ENCODE data around the gene RNF144B.

Gene RNF144B

GRCh38 chr6:18424201-18424600 lies 37.1 kb downstream of the RNF144B start:
- no peak overlapping the region for H3K27ac ChIP-seq (ENCODE audit: low read depth, low read length)
- no peaks in the 10 kb centered on the region for H3K27me3 ChIP-seq (ENCODE audit: insufficient read depth, low read length)
- H3K9me3 ChIP-seq (ENCODE audit: insufficient read depth, low read depth, low read length), result no peaks in the 10 kb centered on the region
- no peaks in the 10 kb centered on the region for H3K4me1 ChIP-seq (ENCODE audit: insufficient read depth, low read length)
- H3K36me3 ChIP-seq (ENCODE audit: insufficient read depth, low read length), result no peaks in the 10 kb centered on the region
- WGBS, result 67% methylated on average over 2 of the region's 2 CpGs
- H3K9ac ChIP-seq (ENCODE audit: low read depth, low read length), result no peak overlapping the region
- no peak overlapping the region for H3K4me3 ChIP-seq (ENCODE audit: low read length)

DNA sequence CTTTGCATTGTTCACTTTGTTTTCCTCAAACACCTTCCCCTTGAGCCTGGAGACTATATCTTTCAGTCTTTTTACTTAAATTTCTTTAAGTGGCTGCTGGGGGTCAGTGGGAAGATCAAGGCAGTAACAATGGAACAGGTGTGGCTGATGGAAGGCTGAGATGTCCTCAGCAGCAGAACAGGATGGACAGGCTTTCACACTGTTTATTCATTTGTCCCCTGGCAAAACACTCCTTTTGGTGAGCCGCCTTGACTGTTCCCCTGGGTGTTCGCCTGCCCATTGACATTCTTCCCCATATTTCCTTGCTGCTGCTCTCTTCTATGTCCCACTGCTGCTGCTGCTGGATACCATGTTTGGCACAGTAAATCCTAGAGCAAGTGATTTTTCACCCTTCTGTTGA lies 38.1 kb downstream of the RNF144B start:
- Histone ChIP-seq H3K36me3 (ENCODE audit: insufficient read depth, low read length) (no peaks in the 10 kb centered on the region), H3K4me1 (ENCODE audit: insufficient read depth, low read length) (no peaks in the 10 kb centered on the region), H3K9ac (ENCODE audit: low read depth, low read length) (no peak overlapping the region), H3K27me3 (ENCODE audit: insufficient read depth, low read length) (no peaks in the 10 kb centered on the region), H3K4me3 (ENCODE audit: low read length) (no peak overlapping the region), H3K27ac (ENCODE audit: low read depth, low read length) (no peak overlapping the region), H3K9me3 (ENCODE audit: insufficient read depth, low read depth, low read length) (no peaks in the 10 kb centered on the region)
- 90% methylated on average over 2 of the region's 2 CpGs for WGBS

GRCh38 chr6:18427296-18427695 lies 40.1 kb downstream of the RNF144B start:
- Histone ChIP-seq H3K9ac (ENCODE audit: low read depth, low read length) (no peak overlapping the region), H3K27me3 (ENCODE audit: insufficient read depth, low read length) (no peaks in the 10 kb centered on the region), H3K36me3 (ENCODE audit: insufficient read depth, low read length) (no peaks in the 10 kb centered on the region), H3K9me3 (ENCODE audit: insufficient read depth, low read depth, low read length) (no peaks in the 10 kb centered on the region), H3K27ac (ENCODE audit: low read depth, low read length) (no peak overlapping the region), H3K4me1 (ENCODE audit: insufficient read depth, low read length) (no peaks in the 10 kb centered on the region), H3K4me3 (ENCODE audit: low read length) (no peak overlapping the region)
- 91% methylated on average over 2 of the region's 2 CpGs for WGBS

DNA sequence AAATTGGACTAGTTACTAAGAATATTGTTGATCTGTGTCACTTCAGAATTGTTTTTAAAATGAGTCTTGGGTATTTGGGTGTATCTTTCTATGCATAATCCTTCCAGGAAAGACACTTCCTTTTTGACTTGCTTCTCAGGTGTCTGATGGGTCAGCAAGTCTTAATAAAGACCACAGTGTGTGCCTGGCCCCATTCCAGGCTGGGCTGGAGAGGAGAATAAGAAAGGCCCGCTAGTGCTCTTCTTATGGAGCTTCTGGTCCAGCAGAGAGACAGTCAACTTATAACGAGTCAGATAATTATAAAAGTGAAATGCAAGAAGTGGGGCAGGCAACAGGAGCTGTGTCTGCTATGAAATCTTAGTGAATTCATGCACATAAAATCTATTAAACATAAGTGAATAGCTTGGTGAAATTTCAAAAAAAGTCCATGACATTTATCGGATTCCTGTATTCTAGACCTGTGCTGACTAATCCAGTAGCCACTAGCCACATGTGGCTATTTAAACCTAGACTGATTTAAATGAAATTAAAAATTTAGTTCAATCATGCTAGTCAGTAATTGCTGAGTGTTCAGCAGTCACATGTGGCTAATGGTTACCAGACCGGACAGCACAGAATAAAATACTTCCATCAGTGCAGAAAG lies 42.6 kb downstream of the RNF144B start:
- Histone ChIP-seq H3K9me3 (ENCODE audit: insufficient read depth, low read depth, low read length) (no peaks in the 10 kb centered on the region), H3K36me3 (ENCODE audit: insufficient read depth, low read length) (no peaks in the 10 kb centered on the region), H3K27ac (ENCODE audit: low read depth, low read length) (no peak overlapping the region), H3K9ac (ENCODE audit: low read depth, low read length) (no peak overlapping the region), H3K4me1 (ENCODE audit: insufficient read depth, low read length) (peaks cover 4% of the 10 kb centered on the region; the same call in 1 of the 2 replicates), H3K4me3 (ENCODE audit: low read length) (no peak overlapping the region), H3K27me3 (ENCODE audit: insufficient read depth, low read length) (no peaks in the 10 kb centered on the region)
- WGBS, result 93% methylated on average over 4 of the region's 4 CpGs

DNA sequence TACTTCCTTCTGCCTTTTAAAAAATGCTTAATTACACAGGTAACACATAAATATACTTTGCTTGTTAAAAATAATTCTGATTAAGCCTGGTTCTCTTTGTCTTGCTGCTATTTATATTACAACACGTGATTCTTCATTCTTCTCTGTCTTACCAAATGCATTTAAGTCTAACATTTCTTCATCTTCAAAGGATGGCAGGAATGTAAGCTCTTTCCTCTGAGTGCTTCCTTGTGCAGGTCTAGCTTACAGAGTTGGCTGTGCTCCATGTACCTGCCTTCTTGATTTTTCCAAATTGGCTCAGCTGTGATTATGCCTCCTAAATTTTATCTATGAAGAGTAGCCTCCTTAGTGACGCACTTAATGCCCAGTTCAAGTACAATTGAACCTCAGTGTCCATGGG lies 44.4 kb downstream of the RNF144B start:
- H3K4me1 ChIP-seq (ENCODE audit: insufficient read depth, low read length), result peaks cover 4% of the 10 kb centered on the region; the same call in 1 of the 2 replicates
- no peaks in the 10 kb centered on the region for H3K27me3 ChIP-seq (ENCODE audit: insufficient read depth, low read length)
- no peak overlapping the region for H3K9ac ChIP-seq (ENCODE audit: low read depth, low read length)
- H3K4me3 ChIP-seq (ENCODE audit: low read length), result no peak overlapping the region
- no peak overlapping the region for H3K27ac ChIP-seq (ENCODE audit: low read depth, low read length)
- no peaks in the 10 kb centered on the region for H3K36me3 ChIP-seq (ENCODE audit: insufficient read depth, low read length)
- no peaks in the 10 kb centered on the region for H3K9me3 ChIP-seq (ENCODE audit: insufficient read depth, low read depth, low read length)
- WGBS, result 95% methylated on average over 2 of the region's 2 CpGs

DNA sequence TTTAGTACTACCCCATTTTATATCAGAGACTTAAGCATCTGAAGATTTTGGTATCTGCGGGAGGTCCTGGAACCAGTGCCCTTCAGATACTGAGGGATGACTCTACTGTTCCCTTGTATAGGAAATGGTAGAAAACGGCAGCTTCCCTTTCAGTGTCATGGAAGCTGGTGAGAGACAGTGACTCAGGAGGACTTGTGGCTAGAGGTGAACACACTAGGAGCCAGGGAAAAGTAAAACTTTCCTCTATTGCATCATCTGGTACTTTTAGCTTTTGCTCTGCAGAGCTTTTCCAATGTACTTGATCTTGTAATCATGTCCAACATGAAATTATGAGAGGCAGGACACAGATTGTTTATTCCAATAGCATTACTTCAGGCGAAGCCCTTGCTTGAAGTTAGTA lies 45.0 kb downstream of the RNF144B start:
- Histone ChIP-seq H3K4me1 (ENCODE audit: insufficient read depth, low read length) (peaks cover 4% of the 10 kb centered on the region; the same call in 1 of the 2 replicates), H3K9ac (ENCODE audit: low read depth, low read length) (no peak overlapping the region), H3K4me3 (ENCODE audit: low read length) (no peak overlapping the region), H3K36me3 (ENCODE audit: insufficient read depth, low read length) (no peaks in the 10 kb centered on the region), H3K27ac (ENCODE audit: low read depth, low read length) (no peak overlapping the region), H3K27me3 (ENCODE audit: insufficient read depth, low read length) (no peaks in the 10 kb centered on the region), H3K9me3 (ENCODE audit: insufficient read depth, low read depth, low read length) (no peaks in the 10 kb centered on the region)
- WGBS, result 63% methylated on average over 3 of the region's 3 CpGs

GRCh38 chr6:18432619-18433018 lies 45.5 kb downstream of the RNF144B start:
- Histone ChIP-seq H3K36me3 (ENCODE audit: insufficient read depth, low read length) (no peaks in the 10 kb centered on the region), H3K27me3 (ENCODE audit: insufficient read depth, low read length) (no peaks in the 10 kb centered on the region), H3K4me3 (ENCODE audit: low read length) (no peak overlapping the region), H3K27ac (ENCODE audit: low read depth, low read length) (no peak overlapping the region), H3K9me3 (ENCODE audit: insufficient read depth, low read depth, low read length) (no peaks in the 10 kb centered on the region), H3K9ac (ENCODE audit: low read depth, low read length) (no peak overlapping the region), H3K4me1 (ENCODE audit: insufficient read depth, low read length) (peaks cover 4% of the 10 kb centered on the region; the same call in 1 of the 2 replicates)
- 90% methylated on average over 3 of the region's 3 CpGs for whole genome bisulfite sequencing

GRCh38 chr6:18433059-18433458 lies 45.9 kb downstream of the RNF144B start:
- Histone ChIP-seq H3K27ac (ENCODE audit: low read depth, low read length) (no peak overlapping the region), H3K27me3 (ENCODE audit: insufficient read depth, low read length) (no peaks in the 10 kb centered on the region), H3K9ac (ENCODE audit: low read depth, low read length) (no peak overlapping the region), H3K36me3 (ENCODE audit: insufficient read depth, low read length) (no peaks in the 10 kb centered on the region), H3K4me1 (ENCODE audit: insufficient read depth, low read length) (peaks cover 4% of the 10 kb centered on the region; the same call in 1 of the 2 replicates), H3K4me3 (ENCODE audit: low read length) (no peak overlapping the region), H3K9me3 (ENCODE audit: insufficient read depth, low read depth, low read length) (no peaks in the 10 kb centered on the region)
- WGBS, result 87% methylated on average over 2 of the region's 2 CpGs

DNA sequence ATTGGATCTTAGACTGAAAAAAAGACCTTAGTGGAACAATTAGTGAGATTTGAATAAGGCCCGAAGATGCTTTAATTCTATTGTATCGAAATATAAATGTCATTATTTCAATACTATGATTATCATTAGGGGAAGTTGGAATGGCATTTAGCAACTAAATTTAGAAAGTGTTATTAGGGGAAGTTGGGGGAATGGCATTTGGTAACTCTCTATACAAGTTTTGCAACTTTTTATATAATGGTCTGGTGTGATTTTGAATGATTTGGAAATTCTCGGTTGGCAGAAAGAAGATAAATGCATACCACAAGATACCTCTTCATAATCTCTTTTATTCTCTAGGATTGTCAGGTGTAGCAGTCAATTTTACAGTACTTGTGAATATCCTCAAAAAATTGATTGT lies 49.2 kb downstream of the RNF144B start:
- Histone ChIP-seq H3K36me3 (ENCODE audit: insufficient read depth, low read length) (no peaks in the 10 kb centered on the region), H3K4me1 (ENCODE audit: insufficient read depth, low read length) (peaks cover 4% of the 10 kb centered on the region; the same call in 1 of the 2 replicates), H3K4me3 (ENCODE audit: low read length) (no peak overlapping the region), H3K27ac (ENCODE audit: low read depth, low read length) (no peak overlapping the region), H3K27me3 (ENCODE audit: insufficient read depth, low read length) (no peaks in the 10 kb centered on the region), H3K9ac (ENCODE audit: low read depth, low read length) (no peak overlapping the region), H3K9me3 (ENCODE audit: insufficient read depth, low read depth, low read length) (no peaks in the 10 kb centered on the region)
- WGBS, result 100% methylated on average over 1 of the region's 3 CpGs

GRCh38 chr6:18439581-18439980 lies 52.4 kb downstream of the RNF144B start:
- Histone ChIP-seq H3K27me3 (ENCODE audit: insufficient read depth, low read length) (no peaks in the 10 kb centered on the region), H3K9ac (ENCODE audit: low read depth, low read length) (no peak overlapping the region), H3K4me3 (ENCODE audit: low read length) (no peak overlapping the region), H3K36me3 (ENCODE audit: insufficient read depth, low read length) (no peaks in the 10 kb centered on the region), H3K4me1 (ENCODE audit: insufficient read depth, low read length) (no peaks in the 10 kb centered on the region), H3K9me3 (ENCODE audit: insufficient read depth, low read depth, low read length) (no peaks in the 10 kb centered on the region), H3K27ac (ENCODE audit: low read depth, low read length) (no peak overlapping the region)

DNA sequence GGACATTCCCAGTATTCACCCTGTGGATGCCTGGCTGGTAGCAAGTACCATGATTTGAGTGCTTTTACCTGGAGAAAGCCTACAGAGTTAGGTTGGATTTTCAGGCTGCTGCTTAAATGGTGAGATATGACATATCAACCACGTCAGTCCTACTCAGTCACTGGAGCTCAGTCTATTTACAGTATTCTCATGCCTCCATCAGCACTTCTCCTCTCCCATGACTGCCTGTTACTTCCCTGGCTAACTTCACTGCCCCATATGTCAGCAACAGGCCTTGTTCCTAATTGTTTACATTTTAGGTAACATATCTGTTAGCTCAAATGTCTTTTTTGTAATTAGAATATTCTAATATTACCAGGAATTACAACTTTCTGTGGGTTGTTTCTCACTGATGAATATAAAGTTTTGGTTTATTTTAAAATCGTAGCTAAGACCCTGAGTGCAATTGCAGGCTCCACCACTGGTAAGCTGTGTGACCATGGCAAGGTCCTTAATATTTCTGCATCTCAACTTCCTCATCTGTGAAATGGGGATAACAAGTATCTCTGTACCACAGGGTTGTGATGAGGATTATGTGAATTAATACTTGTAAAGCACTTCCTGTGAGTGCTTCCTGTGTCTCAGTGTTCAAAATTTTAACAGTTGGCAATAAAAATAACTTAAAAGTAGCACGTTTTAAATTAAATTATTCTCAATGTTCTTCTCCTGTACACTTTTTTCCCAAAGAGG lies 54.3 kb downstream of the RNF144B start:
- no peak overlapping the region for H3K9ac ChIP-seq (ENCODE audit: low read depth, low read length)
- no peaks in the 10 kb centered on the region for H3K9me3 ChIP-seq (ENCODE audit: insufficient read depth, low read depth, low read length)
- no peak overlapping the region for H3K27ac ChIP-seq (ENCODE audit: low read depth, low read length)
- H3K4me3 ChIP-seq (ENCODE audit: low read length), result no peak overlapping the region
- no peaks in the 10 kb centered on the region for H3K36me3 ChIP-seq (ENCODE audit: insufficient read depth, low read length)
- H3K4me1 ChIP-seq (ENCODE audit: insufficient read depth, low read length), result no peaks in the 10 kb centered on the region
- WGBS, result 77% methylated on average over 3 of the region's 3 CpGs
- H3K27me3 ChIP-seq (ENCODE audit: insufficient read depth, low read length), result no peaks in the 10 kb centered on the region

Data from HUES64 (cell line).